H9 (cell line): ENCODE results near the gene NRG2. TPM values are rescaled to one million over a fixed set of nuclear protein-coding genes. Genes with fewer than 3 reads are reported as not detected.

ENCODE experiments used
- DNase-seq: peaks from one replicate; pipeline ENCODE4 v3.0.0-alpha.2; 2017
- H2AFZ ChIP-seq: one replicate; pipeline ENCODE4 v1.6.1; 2013; ENCODE audit warnings: mild to moderate bottlenecking, low read length, control low read depth, moderate library complexity
- H2AK5ac ChIP-seq: 2 replicates; pipeline ENCODE4 v1.6.1; 2013; ENCODE audit warnings: low read length, control low read depth, mixed read lengths; ENCODE audit not compliant: insufficient read length
- H2BK120ac ChIP-seq: one replicate; pipeline ENCODE4 v1.6.1; 2013; ENCODE audit warnings: low read depth, mild to moderate bottlenecking, low read length, control low read depth, inconsistent platforms; ENCODE audit not compliant: poor library complexity, severe bottlenecking
- H2BK12ac ChIP-seq: 2 replicates; pipeline ENCODE4 v1.6.1; 2013; ENCODE audit warnings: low read length, control low read depth, mixed read lengths, low read depth; ENCODE audit not compliant: insufficient read length
- H2BK15ac ChIP-seq: 2 replicates; pipeline ENCODE4 v1.6.1; 2013; ENCODE audit warnings: low read depth, low read length, control low read depth
- H2BK20ac ChIP-seq: one replicate; pipeline ENCODE4 v1.6.1; 2013; ENCODE audit warnings: low read depth, mild to moderate bottlenecking, low read length, control low read depth, inconsistent platforms; ENCODE audit not compliant: poor library complexity, severe bottlenecking
- H2BK5ac ChIP-seq: 2 replicates; pipeline ENCODE4 v1.6.1; 2013; ENCODE audit warnings: low read length, control low read depth, mixed read lengths; ENCODE audit not compliant: insufficient read length
- H3K14ac ChIP-seq: 2 replicates; pipeline ENCODE4 v1.6.1; 2013; ENCODE audit warnings: low read length, control low read depth; ENCODE audit not compliant: insufficient read depth
- H3K18ac ChIP-seq: 2 replicates; pipeline ENCODE4 v1.6.1; 2013; ENCODE audit warnings: low read depth, mild to moderate bottlenecking, mixed read lengths, low read length, control low read depth; ENCODE audit not compliant: insufficient read length
- H3K23ac ChIP-seq: 2 replicates; pipeline ENCODE4 v1.6.1; 2013; ENCODE audit warnings: low read length, control low read depth, mixed read lengths, low read depth; ENCODE audit not compliant: insufficient read length
- H3K23me2 ChIP-seq: 2 replicates; pipeline ENCODE4 v1.6.1; 2013; ENCODE audit warnings: low read depth, mild to moderate bottlenecking, mixed read lengths, low read length, control low read depth; ENCODE audit not compliant: insufficient read length, poor library complexity, severe bottlenecking
- H3K27ac ChIP-seq: 2 replicates; pipeline ENCODE4 v1.5.1; 2013; ENCODE audit warnings: low read length, control low read depth, mixed read lengths, low read depth; ENCODE audit not compliant: insufficient read length
- H3K27me3 ChIP-seq: 2 replicates; pipeline ENCODE4 v1.6.1; 2013; ENCODE audit warnings: low read length, control low read depth, inconsistent platforms; ENCODE audit not compliant: insufficient read depth
- H3K4ac ChIP-seq: 2 replicates; pipeline ENCODE4 v1.6.1; 2013; ENCODE audit warnings: low read depth, mild to moderate bottlenecking, control low read depth, inconsistent platforms, low read length, moderate library complexity
- H3K4me1 ChIP-seq: 2 replicates; pipeline ENCODE4 v1.6.1; 2013; ENCODE audit warnings: low read length, control low read depth, inconsistent platforms; ENCODE audit not compliant: insufficient read depth
- H3K4me2 ChIP-seq: 2 replicates; pipeline ENCODE4 v1.6.1; 2013; ENCODE audit warnings: low read length, control low read depth, mixed read lengths; ENCODE audit not compliant: insufficient read length, insufficient read depth
- H3K56ac ChIP-seq: 2 replicates; pipeline ENCODE4 v1.6.1; 2013; ENCODE audit warnings: low read depth, mild to moderate bottlenecking, mixed read lengths, low read length, control low read depth; ENCODE audit not compliant: insufficient read length
- H3K79me1 ChIP-seq: 2 replicates; pipeline ENCODE4 v1.6.1; 2013; ENCODE audit warnings: low read depth, mild to moderate bottlenecking, moderate library complexity, low read length, control low read depth, inconsistent platforms; ENCODE audit not compliant: insufficient read depth, poor library complexity, severe bottlenecking
- H3K79me2 ChIP-seq: 2 replicates; pipeline ENCODE4 v1.6.1; 2013; ENCODE audit warnings: low read length, control low read depth, inconsistent platforms; ENCODE audit not compliant: insufficient read depth
- H3K9ac ChIP-seq: 2 replicates; pipeline ENCODE4 v1.6.1; 2013; ENCODE audit warnings: low read length, control low read depth, mixed read lengths; ENCODE audit not compliant: insufficient read length; ENCODE audit errors: extremely low read depth
- H3K9me3 ChIP-seq: one replicate; pipeline ENCODE4 v1.6.1; 2013; ENCODE audit warnings: low read depth, low read length, inconsistent platforms; ENCODE audit not compliant: control insufficient read depth
- H3T11ph ChIP-seq: one replicate; pipeline ENCODE4 v1.6.1; 2013; ENCODE audit warnings: mild to moderate bottlenecking, low read length, control low read depth, inconsistent platforms
- H4K20me1 ChIP-seq: one replicate; pipeline ENCODE4 v1.6.1; 2013; ENCODE audit not compliant: control insufficient read depth, insufficient read length, insufficient read depth
- H4K5ac ChIP-seq: 2 replicates; pipeline ENCODE4 v1.6.1; 2013; ENCODE audit warnings: low read depth, mild to moderate bottlenecking, mixed read lengths, low read length, control low read depth; ENCODE audit not compliant: insufficient read length
- H4K8ac ChIP-seq: replicated peaks from 2 replicates; pipeline ENCODE4 v1.6.1; 2013; ENCODE audit warnings: low read length, control low read depth, mixed read lengths, low read depth; ENCODE audit not compliant: insufficient read length
- H4K91ac ChIP-seq: 2 replicates; pipeline ENCODE4 v1.6.1; 2013; ENCODE audit warnings: low read depth, mild to moderate bottlenecking, moderate library complexity, mixed read lengths, low read length, control low read depth; ENCODE audit not compliant: insufficient read length
- H3K27ac Mint-ChIP-seq, 3 experiments: 2 replicates in 2 of 3; 3 replicates in 1 of 3; pipeline ENCODE4 v1.8.0; 2020 to 2021; ENCODE audit warnings: mixed read lengths in 3 of 3, mild to moderate bottlenecking in 1 of 3, moderate library complexity in 1 of 3
- H3K27me3 Mint-ChIP-seq: 2 replicates; pipeline ENCODE4 v1.8.0; 2021; ENCODE audit warnings: low read depth, mild to moderate bottlenecking, moderate library complexity, mixed read lengths
- H3K36me3 Mint-ChIP-seq, 3 experiments: 2 replicates in 2 of 3; 3 replicates in 1 of 3; pipeline ENCODE4 v1.8.0; 2020 to 2021; ENCODE audit warnings: low read depth in 3 of 3, mixed read lengths in 3 of 3; ENCODE audit not compliant: insufficient read depth in 1 of 3
- H3K4me1 Mint-ChIP-seq, 2 experiments: 2 replicates each; pipeline ENCODE4 v1.8.0; 2020; ENCODE audit warnings: mixed read lengths in 2 of 2
- H3K4me3 Mint-ChIP-seq, 2 experiments: 2 replicates in 1 of 2; 3 replicates in 1 of 2; pipeline ENCODE4 v1.8.0; 2020 to 2021; ENCODE audit warnings: mild to moderate bottlenecking in 2 of 2, mixed read lengths in 2 of 2, moderate library complexity in 1 of 2
- H3K9me3 Mint-ChIP-seq, 2 experiments: 2 replicates in 1 of 2; 3 replicates in 1 of 2; pipeline ENCODE4 v1.8.0; 2020; ENCODE audit warnings: mild to moderate bottlenecking in 2 of 2, mixed read lengths in 2 of 2, moderate library complexity in 1 of 2
- WGBS: extraction: QIAGEN DNeasy Blood & Tissue Kit; methylation state at CpG from one replicate; pipeline ENCODE4 v1.1.7; 2013; ENCODE audit warnings: missing lambda C conversion rate, low lambda C conversion rate, mixed read lengths; ENCODE audit not compliant: insufficient read length; ENCODE audit errors: extremely low coverage; 5-methylcytosine and 5-hydroxymethylcytosine counted together
- total RNA-seq: library from RNA; stranded (reverse); gene quantifications from 2 replicates; pipeline ENCODE4 v1.2.1, GENCODE V29; 2021
- TF ChIP-seq, protein P1 (sequence below): fragments of 200-600 bp; sonication (generic); conservative IDR thresholded peaks from 3 replicates; pipeline ENCODE4 v1.8.0; 2021; ENCODE audit warnings: antibody characterized with exemption, mild to moderate bottlenecking

NRG2 gene
- total RNA-seq, 1 experiment from 2014 or later, result not detected

DNA sequence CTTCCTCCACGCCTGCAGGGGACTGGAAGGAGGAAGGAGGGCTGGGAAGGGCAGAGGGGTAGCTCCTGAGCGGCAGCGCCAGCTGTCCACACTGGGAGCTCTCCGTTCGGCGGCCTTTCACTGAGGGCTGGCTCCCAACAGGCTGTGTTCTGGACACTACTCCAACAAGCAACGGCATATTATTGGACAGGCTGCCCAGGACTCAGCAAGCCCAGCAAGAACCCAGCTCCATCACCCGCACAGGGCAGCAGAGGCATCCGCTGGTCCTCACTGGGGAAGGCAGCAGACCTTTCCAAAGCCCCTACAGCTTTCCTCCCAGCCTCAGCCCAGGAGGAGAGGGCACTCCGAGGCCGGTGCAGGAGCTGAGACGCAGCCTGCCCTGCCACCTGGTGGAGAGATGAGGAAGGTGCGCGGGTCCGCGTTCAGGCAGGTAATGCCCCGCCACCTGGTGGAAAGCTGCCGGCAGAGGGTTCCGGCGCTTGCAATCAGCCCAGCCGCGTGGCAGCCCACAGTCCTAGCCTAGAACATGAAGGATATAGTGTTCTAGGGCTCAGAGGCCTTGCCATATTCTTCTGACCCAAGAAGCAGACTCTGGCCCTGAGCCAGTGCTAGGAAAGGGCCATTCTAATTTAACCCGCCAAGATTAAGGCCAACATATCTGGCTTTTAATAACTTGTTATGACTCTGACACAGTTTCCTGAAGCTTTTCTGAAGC is 74.4 kb downstream of the NRG2 start:
- no peak overlapping the region for H4K5ac ChIP-seq
- no peak overlapping the region for H3K4me2 ChIP-seq
- no peak overlapping the region for H2BK15ac ChIP-seq
- no peak overlapping the region for H4K91ac ChIP-seq
- H3K4me1 ChIP-seq, result no peaks in the 10 kb centered on the region
- no peak overlapping the region for H2BK20ac ChIP-seq
- H2AK5ac ChIP-seq, result no peak overlapping the region
- H2BK12ac ChIP-seq, result no peak overlapping the region
- H3K9me3 ChIP-seq, result no peaks in the 10 kb centered on the region
- DNase-seq, result peak; percentile 94
- H3K27ac Mint-ChIP-seq, result no peak overlapping the region
- no CpG with 5 or more reads among the region's 23 CpGs for WGBS
- no peak overlapping the region for H3T11ph ChIP-seq
- H3K9me3 Mint-ChIP-seq, result no peaks in the 10 kb centered on the region
- H3K18ac ChIP-seq, result no peak overlapping the region
- H3K79me2 ChIP-seq, result no peaks in the 10 kb centered on the region; the same call in 1 of the 2 replicates
- H3K27me3 ChIP-seq, result no peaks in the 10 kb centered on the region
- no peak overlapping the region for H3K14ac ChIP-seq
- no peaks in the 10 kb centered on the region for H4K20me1 ChIP-seq
- H3K27me3 Mint-ChIP-seq, result peaks cover 48% of the 10 kb centered on the region
- H3K36me3 Mint-ChIP-seq, result no peaks in the 10 kb centered on the region
- no peak overlapping the region for H3K9ac ChIP-seq
- no peak overlapping the region for H3K27ac ChIP-seq
- H3K23me2 ChIP-seq, result no peaks in the 10 kb centered on the region
- TF ChIP-seq, protein P1, sequence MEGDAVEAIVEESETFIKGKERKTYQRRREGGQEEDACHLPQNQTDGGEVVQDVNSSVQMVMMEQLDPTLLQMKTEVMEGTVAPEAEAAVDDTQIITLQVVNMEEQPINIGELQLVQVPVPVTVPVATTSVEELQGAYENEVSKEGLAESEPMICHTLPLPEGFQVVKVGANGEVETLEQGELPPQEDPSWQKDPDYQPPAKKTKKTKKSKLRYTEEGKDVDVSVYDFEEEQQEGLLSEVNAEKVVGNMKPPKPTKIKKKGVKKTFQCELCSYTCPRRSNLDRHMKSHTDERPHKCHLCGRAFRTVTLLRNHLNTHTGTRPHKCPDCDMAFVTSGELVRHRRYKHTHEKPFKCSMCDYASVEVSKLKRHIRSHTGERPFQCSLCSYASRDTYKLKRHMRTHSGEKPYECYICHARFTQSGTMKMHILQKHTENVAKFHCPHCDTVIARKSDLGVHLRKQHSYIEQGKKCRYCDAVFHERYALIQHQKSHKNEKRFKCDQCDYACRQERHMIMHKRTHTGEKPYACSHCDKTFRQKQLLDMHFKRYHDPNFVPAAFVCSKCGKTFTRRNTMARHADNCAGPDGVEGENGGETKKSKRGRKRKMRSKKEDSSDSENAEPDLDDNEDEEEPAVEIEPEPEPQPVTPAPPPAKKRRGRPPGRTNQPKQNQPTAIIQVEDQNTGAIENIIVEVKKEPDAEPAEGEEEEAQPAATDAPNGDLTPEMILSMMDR, result peak; percentile 100
- H3K4ac ChIP-seq, result no peak overlapping the region
- no peaks in the 10 kb centered on the region for H3K4me1 Mint-ChIP-seq
- H2BK5ac ChIP-seq, result no peak overlapping the region
- no peak overlapping the region for H3K4me3 Mint-ChIP-seq
- H3K56ac ChIP-seq, result no peak overlapping the region
- no peaks in the 10 kb centered on the region for H3K79me1 ChIP-seq
- H2BK120ac ChIP-seq, result no peak overlapping the region
- H2AFZ ChIP-seq, result no peak overlapping the region
- no peak overlapping the region for H3K23ac ChIP-seq
- no peak overlapping the region for H4K8ac ChIP-seq
